Brain microvascular endothelial cell (primary cell): ENCODE results near the gene PPP3CA.

Source experiments
- DNase-seq: peaks from one replicate; pipeline ENCODE4 v3.0.0-alpha.2; 2020
- H3K27ac ChIP-seq: fragments of 250-450 bp; sonication (Bioruptor Pico); 2 replicates; pipeline ENCODE4 v1.5.1; 2020; ENCODE audit warnings: mild to moderate bottlenecking, moderate library complexity
- H3K27me3 ChIP-seq: fragments of 250-450 bp; sonication (Bioruptor Pico); replicated peaks from 2 replicates; pipeline ENCODE4 v1.5.1; 2020; ENCODE audit warnings: mild to moderate bottlenecking
- H3K36me3 ChIP-seq: fragments of 250-450 bp; sonication (Bioruptor Pico); replicated peaks from 2 replicates; pipeline ENCODE4 v1.5.1; 2020; ENCODE audit warnings: mild to moderate bottlenecking
- H3K4me3 ChIP-seq: 2 replicates; pipeline ENCODE4 v1.5.1; 2011; ENCODE audit warnings: low read depth, mild to moderate bottlenecking, control low read depth, low read length, moderate library complexity
- CTCF ChIP-seq: IDR thresholded peaks from 2 replicates; pipeline ENCODE4 v1.5.1; 2011; ENCODE audit warnings: low read depth, mild to moderate bottlenecking, moderate library complexity, low read length, control low read depth, inconsistent platforms; ENCODE audit errors: missing control alignments
- in situ Hi-C: cut with HindIII; loops from 2 replicates; pipeline ENCODE4 v1.10.0; 2017; ENCODE audit warnings: low sequenced_read_pairs, low pct_ligation_motif_present

The PPP3CA gene

GRCh38 chr4:101265816-101266172, 81.5 kb downstream of the PPP3CA start:
- Histone ChIP-seq H3K4me3 (no peak overlapping the region), H3K27me3 (no peaks in the 10 kb centered on the region), H3K27ac (no peak overlapping the region), H3K36me3 (no peaks in the 10 kb centered on the region)
- DNase-seq: no peak
- TF ChIP-seq CTCF: no peak
- in situ Hi-C loops: no loop called here

GRCh38 chr4:101264993-101265815, 82.1 kb downstream of the PPP3CA start:
- Histone ChIP-seq H3K27me3 (no peaks in the 10 kb centered on the region), H3K4me3 (no peak overlapping the region), H3K27ac (no peak overlapping the region), H3K36me3 (no peaks in the 10 kb centered on the region)
- no peak for TF ChIP-seq CTCF
- in situ Hi-C loops: no loop called here
- no peak for DNase-seq

- no peak overlapping the region for H3K27ac ChIP-seq
- TF ChIP-seq CTCF: no peak
- H3K27me3 ChIP-seq: no peaks in the 10 kb centered on the region
- no peak overlapping the region for H3K4me3 ChIP-seq
- H3K36me3 ChIP-seq: no peaks in the 10 kb centered on the region
- no peak for DNase-seq
- in situ Hi-C loops: no loop called here
Measured at GRCh38 chr4:101264512-101264911, 82.8 kb downstream of the PPP3CA start.

GRCh38 chr4:101262683-101263082, 84.6 kb downstream of the PPP3CA start:
- no peaks in the 10 kb centered on the region for H3K36me3 ChIP-seq
- in situ Hi-C loops: no loop called here
- no peak overlapping the region for H3K4me3 ChIP-seq

GRCh38 chr4:101259876-101260275, 87.5 kb downstream of the PPP3CA start:
- no peak for DNase-seq
- H3K27ac ChIP-seq: no peak overlapping the region
- in situ Hi-C loops: no loop called here
- no peaks in the 10 kb centered on the region for H3K36me3 ChIP-seq
- no peak for TF ChIP-seq CTCF
- no peaks in the 10 kb centered on the region for H3K27me3 ChIP-seq
- no peak overlapping the region for H3K4me3 ChIP-seq

More at GRCh38 chr4:101262683-101263082, 84.6 kb downstream of the PPP3CA start:
- no peak for DNase-seq
- TF ChIP-seq CTCF: no peak
- Histone ChIP-seq H3K27me3 (no peaks in the 10 kb centered on the region), H3K27ac (no peak overlapping the region)

GRCh38 chr4:101258883-101259282, 88.4 kb downstream of the PPP3CA start:
- no peak for DNase-seq
- no peaks in the 10 kb centered on the region for H3K36me3 ChIP-seq
- H3K27ac ChIP-seq: no peak overlapping the region
- TF ChIP-seq CTCF: no peak
- no peaks in the 10 kb centered on the region for H3K27me3 ChIP-seq
- no peak overlapping the region for H3K4me3 ChIP-seq
- in situ Hi-C loops: no loop called here
